IPS-18c (cell line): ENCODE data around the gene SHISA6.

Experiments used
- H3K4me3 ChIP-seq: 2 replicates; pipeline ENCODE4 v1.7.0; 2013; ENCODE audit warnings: low read depth, mild to moderate bottlenecking, low read length, moderate library complexity; ENCODE audit not compliant: insufficient read depth
- H3K9me3 ChIP-seq: one replicate; pipeline ENCODE4 v1.6.1; 2013; ENCODE audit warnings: mild to moderate bottlenecking, low read length, moderate library complexity; ENCODE audit not compliant: control insufficient read depth, insufficient read depth

Gene SHISA6

GRCh38 chr17:11454096-11454495, 213.1 kb downstream of the SHISA6 start:
- Histone ChIP-seq H3K4me3 (no peak overlapping the region), H3K9me3 (no peaks in the 10 kb centered on the region)

- Histone ChIP-seq H3K4me3 (no peak overlapping the region), H3K9me3 (no peaks in the 10 kb centered on the region)
Observed at GRCh38 chr17:11458279-11458678, 217.3 kb downstream of the SHISA6 start.

- H3K9me3 ChIP-seq = no peaks in the 10 kb centered on the region
- H3K4me3 ChIP-seq = no peak overlapping the region
Observed at GRCh38 chr17:11459861-11460331, 218.9 kb downstream of the SHISA6 start.

- H3K4me3 ChIP-seq = no peak overlapping the region
- H3K9me3 ChIP-seq = no peaks in the 10 kb centered on the region
Observed at GRCh38 chr17:11461993-11462548, 221.1 kb downstream of the SHISA6 start.

GRCh38 chr17:11467639-11468038, 226.6 kb downstream of the SHISA6 start:
- no peak overlapping the region for H3K4me3 ChIP-seq
- H3K9me3 ChIP-seq = peaks cover 3% of the 10 kb centered on the region

GRCh38 chr17:11485336-11486100, 244.5 kb downstream of the SHISA6 start:
- no peak overlapping the region for H3K4me3 ChIP-seq
- H3K9me3 ChIP-seq = no peaks in the 10 kb centered on the region

GRCh38 chr17:11486101-11486867, 245.3 kb downstream of the SHISA6 start:
- no peak overlapping the region for H3K4me3 ChIP-seq
- H3K9me3 ChIP-seq = no peaks in the 10 kb centered on the region

GRCh38 chr17:11486868-11487310, 245.9 kb downstream of the SHISA6 start:
- Histone ChIP-seq H3K4me3 (no peak overlapping the region), H3K9me3 (no peaks in the 10 kb centered on the region)

- no peak overlapping the region for H3K4me3 ChIP-seq
- H3K9me3 ChIP-seq = no peaks in the 10 kb centered on the region
Observed at GRCh38 chr17:11487469-11487868, 246.5 kb downstream of the SHISA6 start.

GRCh38 chr17:11488407-11488806, 247.4 kb downstream of the SHISA6 start:
- no peak overlapping the region for H3K4me3 ChIP-seq

GRCh38 chr17:11490171-11490755, 249.2 kb downstream of the SHISA6 start:
- H3K9me3 ChIP-seq = no peaks in the 10 kb centered on the region

More at GRCh38 chr17:11488407-11488806, 247.4 kb downstream of the SHISA6 start:
- no peaks in the 10 kb centered on the region for H3K9me3 ChIP-seq

GRCh38 chr17:11492511-11492910, 251.5 kb downstream of the SHISA6 start:
- Histone ChIP-seq H3K4me3 (no peak overlapping the region), H3K9me3 (no peaks in the 10 kb centered on the region)

More at GRCh38 chr17:11490171-11490755, 249.2 kb downstream of the SHISA6 start:
- H3K4me3 ChIP-seq = no peak overlapping the region

- H3K4me3 ChIP-seq = no peak overlapping the region
- H3K9me3 ChIP-seq = no peaks in the 10 kb centered on the region
Observed at GRCh38 chr17:11493936-11494335, 252.9 kb downstream of the SHISA6 start.

GRCh38 chr17:11495613-11496012, 254.6 kb downstream of the SHISA6 start:
- no peaks in the 10 kb centered on the region for H3K9me3 ChIP-seq
- H3K4me3 ChIP-seq = no peak overlapping the region

- H3K4me3 ChIP-seq = no peak overlapping the region
- no peaks in the 10 kb centered on the region for H3K9me3 ChIP-seq
Observed at GRCh38 chr17:11499881-11500280, 258.9 kb downstream of the SHISA6 start.

GRCh38 chr17:11503308-11504035, 262.5 kb downstream of the SHISA6 start:
- H3K4me3 ChIP-seq = no peak overlapping the region
- H3K9me3 ChIP-seq = no peaks in the 10 kb centered on the region

GRCh38 chr17:11506635-11507034, 265.6 kb downstream of the SHISA6 start:
- H3K9me3 ChIP-seq = no peaks in the 10 kb centered on the region
- no peak overlapping the region for H3K4me3 ChIP-seq
